GM21367 (cell line): ENCODE data around the gene ERAS.
"Not testable (repeated sequence)": the region's sequence is repeated elsewhere in the genome, so short reads cannot be mapped to it uniquely, and the experiment has no call there.

ENCODE experiments used
- ATAC-seq: cut with Tn5 transposase; IDR thresholded peaks from one replicate; pipeline ENCODE4 v1.9.1; 2021; ENCODE audit not compliant: unreplicated experiment

Gene ERAS

DNA sequence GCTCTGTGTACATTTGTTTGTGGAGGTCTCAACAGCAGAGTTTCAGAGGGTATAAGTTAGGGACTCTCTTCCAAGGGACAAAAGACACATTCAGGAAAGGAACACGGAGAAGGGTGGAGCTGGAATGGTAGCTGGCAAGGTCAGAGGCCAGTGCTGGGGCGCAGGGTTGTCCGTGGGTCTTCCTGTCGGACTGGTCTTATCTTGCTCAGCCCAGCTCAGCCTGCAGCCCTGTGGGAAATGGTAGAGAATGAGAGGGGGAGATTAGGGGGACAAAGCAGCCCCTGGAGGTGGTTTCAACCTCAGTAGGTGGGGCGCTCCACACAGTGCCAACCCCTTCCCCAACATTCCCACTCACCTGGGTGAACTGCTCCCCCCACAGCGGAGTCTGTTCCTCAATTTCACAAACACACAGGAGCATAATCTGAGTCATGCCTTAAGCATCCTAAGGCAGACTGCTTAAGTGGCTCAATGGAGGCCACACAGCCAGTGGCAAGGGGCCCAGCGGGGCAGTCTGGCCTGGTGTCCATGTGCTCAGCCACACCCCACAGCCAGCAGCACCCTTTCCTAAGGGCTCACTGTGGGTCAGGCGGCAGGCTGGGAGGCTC, 31.3 kb upstream of the ERAS start:
- no peak for ATAC-seq

DNA sequence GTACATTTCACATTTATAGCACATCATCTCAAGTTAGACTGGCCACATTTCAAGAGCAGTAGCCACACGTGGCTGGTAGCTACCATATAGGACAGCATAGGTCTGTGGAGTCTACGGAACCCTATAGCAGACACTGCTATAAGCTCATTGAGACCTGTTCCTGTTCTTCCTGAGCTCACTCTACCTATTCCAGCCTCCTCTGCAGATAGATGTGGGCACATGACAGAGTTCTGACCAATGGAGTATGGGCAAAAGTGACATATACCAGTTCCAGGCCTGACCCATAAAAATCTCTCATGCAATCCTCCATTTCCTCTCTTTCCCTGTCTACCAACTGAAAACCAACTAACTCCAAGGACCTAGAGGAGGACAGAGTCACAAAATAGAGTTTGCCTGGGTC, 28.0 kb upstream of the ERAS start:
- ATAC-seq, result no peak

DNA sequence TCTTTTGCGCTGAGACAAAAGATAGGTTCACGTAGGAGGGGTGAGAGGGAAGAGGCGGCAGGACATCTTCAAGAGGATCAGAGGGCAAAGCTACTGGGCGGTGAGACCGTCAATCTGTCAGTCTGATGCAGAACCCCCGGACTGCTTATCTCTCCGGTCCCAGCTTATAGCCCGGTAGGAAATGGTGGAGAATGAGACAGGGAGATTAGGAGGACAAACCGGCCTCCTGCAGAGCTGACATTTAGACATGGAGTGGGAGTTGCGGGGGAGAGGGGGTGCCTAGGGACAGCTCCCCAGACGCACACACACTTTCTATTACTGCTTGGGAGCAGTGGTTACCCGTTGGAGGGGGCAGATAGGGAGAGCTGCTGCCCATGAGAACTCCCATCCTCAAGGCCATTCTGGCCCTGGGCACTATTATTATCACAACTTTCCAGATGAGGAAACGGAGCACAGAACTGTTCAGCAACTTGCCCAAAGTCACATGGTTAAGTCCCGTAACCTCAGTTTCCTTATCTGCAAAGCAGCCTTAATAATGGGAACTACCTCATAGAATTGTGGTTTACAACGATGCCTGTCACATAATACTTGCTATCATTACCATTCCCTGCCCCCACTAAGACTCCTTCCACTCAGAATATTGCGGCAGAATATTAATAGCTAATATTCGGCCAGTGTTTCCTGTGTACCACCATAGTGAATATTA, 25.6 kb upstream of the ERAS start:
- no peak for ATAC-seq

DNA sequence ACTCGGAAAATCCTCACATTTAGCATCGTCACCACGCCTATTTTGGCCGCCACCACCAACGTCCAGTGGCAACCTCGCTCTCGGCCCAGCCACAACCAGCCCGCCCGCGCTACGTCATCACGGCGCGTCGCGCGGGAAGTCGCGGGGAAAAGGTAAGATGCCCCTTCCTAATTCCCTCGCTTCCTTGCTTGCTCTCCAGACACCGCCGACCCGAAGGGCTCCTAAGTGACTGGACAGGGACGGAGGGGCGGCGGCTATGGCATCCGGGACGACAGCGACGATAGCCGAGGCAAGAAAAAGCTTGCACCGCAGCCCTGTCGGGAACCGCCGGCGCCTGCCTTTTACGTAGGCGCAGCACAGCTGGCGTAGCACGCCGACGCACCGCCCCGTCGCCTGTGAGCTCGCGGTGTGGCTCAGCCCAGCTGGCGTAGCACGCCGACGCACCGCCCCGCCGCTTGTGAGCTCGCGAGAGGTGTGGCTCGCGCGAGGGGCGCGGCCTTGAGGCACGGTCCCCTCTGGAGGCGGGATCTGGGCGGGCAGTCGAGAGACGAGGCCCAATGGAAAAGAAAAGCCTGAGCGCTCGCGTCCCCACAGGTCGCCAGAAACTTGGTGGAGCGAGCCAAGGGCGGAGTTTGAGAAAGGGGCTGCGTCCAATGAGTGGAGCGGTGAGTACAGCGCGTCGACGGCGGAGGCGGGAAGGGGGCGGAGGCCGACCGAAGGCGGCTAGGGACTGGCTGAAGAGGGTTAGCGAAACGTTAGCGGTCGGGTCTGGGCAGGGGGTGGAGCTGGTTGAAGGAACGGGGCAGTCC, 24.8 kb upstream of the ERAS start, which contains the start of gene HDAC6:
Gene HDAC6, plus strand, starts transcription at position 788 of the 809 bp plus-strand sequence. CDS start 626 bp downstream, outside the sequence.
- peak; percentile 84 for ATAC-seq

DNA sequence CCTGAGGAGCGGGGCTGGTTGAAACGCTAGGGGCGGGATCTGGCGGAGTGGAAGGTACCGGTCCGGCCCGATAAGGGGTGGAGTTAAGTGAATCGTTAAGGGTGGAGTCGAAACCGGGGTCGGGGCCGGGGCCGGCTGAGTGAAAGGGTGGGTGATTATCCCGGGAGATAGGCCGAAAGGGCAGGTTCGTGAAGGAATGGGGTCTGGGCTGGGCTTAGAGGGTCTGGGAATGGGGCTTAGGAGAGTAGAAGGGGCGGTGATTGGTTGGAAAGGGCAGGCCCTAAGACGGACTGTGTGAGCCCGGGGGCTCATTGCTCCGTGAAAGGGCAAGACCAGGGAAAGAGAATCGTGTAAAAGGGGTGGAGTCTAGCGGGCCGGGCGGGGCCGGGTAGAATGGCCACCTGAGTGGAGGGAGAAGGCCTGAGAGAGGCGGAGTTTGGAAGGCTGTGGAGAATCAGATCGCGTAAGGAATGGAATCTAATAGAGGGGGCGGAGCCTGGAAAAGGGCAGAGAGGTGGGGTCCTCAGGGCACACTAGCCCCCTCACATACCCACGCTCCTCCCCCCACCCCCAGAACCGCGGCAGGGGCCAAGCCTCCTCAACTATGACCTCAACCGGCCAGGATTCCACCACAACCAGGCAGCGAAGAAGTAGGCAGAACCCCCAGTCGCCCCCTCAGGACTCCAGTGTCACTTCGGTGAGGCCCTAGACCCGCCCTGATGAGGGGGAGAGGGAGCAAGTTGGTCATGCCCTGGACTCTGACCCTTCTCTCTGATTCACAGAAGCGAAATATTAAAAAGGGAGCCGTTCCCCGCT, 24.0 kb upstream of the ERAS start:
- peak; percentile 37 for ATAC-seq

DNA sequence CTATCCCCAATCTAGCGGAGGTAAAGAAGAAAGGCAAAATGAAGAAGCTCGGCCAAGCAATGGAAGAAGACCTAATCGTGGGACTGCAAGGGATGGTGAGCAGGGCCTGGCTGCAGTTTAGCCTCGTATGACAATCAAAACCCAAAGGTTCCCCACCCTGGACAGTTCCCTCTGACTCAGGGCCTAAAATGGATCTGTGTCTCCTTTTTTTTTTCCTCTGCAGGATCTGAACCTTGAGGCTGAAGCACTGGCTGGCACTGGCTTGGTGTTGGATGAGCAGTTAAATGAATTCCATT, 23.5 kb upstream of the ERAS start:
- ATAC-seq, result no peak

DNA sequence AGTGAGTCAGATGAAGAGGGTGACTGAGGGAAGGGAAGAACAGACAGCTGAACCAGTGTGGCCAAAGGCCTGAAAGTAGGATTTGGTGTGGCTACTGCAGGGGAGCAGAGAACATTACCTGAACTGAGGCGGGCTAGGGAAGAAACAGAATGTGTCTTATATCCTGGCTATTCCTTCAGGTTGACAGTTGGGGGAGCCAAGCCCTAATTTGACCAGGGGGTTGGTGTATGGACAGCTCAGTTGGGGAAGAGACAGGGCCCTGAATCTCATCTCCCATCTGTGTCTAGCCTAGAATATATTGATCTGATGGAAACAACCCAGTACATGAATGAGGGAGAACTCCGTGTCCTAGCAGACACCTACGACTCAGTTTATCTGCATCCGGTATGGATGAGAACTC, 20.2 kb upstream of the ERAS start:
- ATAC-seq, result no peak

DNA sequence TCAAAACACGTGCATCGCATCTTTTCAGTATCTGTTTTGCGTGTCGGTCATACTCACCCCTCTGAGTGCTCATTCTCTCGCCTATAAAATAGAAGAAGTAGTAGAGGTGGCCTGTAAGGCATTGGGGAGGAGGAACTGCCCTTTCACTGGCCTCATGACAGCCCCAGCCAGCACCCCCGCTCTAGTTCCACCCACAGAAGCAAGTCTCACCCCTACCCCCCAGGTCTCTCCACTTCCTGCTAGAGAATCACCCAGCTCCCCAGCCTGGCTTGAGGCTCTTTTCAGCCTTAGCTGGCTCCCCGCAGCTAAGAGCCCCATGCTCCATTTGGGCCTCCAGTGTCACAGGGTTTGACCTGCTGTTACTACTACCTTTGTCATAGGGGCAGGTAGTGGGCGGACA, 12.7 kb upstream of the ERAS start:
- ATAC-seq, result no peak

DNA sequence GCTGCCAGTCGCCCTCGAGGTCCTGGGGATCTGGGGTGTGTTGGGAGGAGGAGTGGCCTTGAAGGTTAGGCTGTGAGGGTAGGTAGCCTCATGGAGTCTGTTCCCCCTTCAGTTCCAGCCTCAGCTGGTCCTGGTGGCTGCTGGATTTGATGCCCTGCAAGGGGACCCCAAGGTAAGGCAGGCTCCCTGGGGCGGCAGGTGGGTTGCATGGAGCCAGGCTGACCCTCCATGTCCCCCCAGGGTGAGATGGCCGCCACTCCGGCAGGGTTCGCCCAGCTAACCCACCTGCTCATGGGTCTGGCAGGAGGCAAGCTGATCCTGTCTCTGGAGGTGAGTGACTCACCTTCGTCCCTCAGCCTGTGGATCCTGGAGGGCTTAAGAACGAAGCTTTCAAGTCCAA, 11.6 kb upstream of the ERAS start:
- no peak for ATAC-seq

DNA sequence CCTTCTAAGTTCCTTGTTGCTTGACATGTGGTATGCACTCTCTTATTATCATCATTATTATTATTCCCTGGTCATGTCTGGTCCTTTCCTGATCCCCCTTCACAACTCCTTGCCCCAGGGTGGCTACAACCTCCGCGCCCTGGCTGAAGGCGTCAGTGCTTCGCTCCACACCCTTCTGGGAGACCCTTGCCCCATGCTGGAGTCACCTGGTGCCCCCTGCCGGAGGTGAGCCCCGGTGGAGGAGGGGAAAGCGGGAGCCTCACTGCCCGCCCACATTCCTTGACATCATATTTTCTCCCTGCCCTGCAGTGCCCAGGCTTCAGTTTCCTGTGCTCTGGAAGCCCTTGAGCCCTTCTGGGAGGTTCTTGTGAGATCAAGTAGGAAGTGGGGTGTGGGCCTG, 11.0 kb upstream of the ERAS start:
- no peak for ATAC-seq

DNA sequence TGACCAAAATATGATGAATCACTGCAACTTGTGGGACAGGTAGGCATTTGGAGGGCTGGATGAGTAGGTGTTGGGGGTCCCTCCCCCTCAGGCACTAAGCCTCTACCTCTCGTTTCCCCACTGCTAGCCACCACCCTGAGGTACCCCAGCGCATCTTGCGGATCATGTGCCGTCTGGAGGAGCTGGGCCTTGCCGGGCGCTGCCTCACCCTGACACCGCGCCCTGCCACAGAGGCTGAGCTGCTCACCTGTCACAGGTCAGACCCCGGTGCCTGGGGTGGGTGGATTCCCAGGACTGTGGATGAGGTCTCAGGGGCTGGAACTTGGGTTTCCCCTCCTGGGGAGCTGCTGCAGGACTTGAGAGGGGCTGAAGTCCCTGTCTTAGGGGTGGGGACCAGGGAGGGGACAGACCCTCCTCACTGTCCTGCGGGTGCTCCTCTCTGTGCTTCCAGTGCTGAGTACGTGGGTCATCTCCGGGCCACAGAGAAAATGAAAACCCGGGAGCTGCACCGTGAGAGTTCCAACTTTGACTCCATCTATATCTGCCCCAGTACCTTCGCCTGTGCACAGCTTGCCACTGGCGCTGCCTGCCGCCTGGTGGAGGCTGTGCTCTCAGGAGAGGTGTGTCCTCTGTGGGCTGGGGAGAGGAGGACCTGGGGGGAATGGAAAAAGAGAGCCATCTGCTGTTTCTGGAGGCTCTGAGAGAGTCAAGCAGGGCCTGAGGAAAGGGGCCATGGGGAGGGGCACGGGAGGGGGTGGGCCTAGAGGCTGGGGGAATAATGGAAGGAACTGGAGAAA, 10.1 kb upstream of the ERAS start:
- no peak for ATAC-seq

DNA sequence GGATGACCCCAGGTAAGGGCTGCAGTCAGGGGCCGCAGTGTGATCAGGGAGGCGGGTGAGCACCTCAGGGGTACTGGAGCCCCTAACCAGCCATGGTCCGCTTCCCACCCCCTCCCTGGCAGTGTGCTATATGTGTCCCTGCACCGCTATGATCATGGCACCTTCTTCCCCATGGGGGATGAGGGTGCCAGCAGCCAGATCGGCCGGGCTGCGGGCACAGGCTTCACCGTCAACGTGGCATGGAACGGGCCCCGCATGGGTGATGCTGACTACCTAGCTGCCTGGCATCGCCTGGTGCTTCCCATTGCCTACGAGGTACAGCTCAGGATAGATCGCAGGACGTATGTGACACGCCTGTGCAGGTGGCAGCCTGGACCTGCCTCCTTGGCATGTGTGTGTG, 8.2 kb upstream of the ERAS start:
- ATAC-seq, result no peak

DNA sequence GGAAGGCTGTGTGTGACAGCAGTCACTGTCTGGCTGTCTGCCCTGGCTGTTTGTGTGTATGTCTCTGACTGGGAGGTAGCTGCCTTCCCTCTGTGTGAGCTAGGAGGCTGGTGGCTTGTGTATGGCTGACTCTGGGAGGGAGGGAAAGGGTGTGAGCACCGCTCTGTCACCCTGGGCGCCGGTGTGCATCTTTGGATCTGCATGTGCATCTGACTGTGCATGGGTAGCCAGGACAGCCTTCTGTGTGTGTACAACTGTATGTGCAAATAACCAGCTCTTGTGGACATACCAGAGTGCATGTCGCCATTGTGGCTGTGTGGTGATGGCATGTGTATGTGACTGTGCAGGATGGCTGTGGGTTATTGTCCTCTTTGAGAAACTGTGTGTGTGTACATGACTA, 7.4 kb upstream of the ERAS start:
- ATAC-seq, result no peak

DNA sequence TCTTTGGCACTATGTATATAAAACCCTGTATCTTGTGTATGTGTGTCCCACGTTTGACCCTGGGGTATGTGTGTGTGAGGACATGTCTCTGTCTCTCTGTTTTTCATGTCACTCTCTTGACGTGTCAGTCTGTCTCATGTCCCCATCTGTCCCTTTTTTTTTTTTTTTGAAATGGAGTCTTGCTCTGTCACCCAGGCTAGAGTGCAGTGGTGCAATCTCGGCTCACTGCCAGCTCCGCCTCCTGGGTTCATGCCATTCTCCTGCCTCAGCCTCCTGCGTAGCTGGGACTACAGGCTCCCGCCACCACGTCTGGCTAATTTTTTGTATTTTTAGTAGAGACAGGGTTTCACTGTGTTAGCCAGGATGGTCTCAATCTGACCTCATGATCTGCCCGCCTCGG, 6.9 kb upstream of the ERAS start:
- ATAC-seq, result not testable (repeated sequence)

DNA sequence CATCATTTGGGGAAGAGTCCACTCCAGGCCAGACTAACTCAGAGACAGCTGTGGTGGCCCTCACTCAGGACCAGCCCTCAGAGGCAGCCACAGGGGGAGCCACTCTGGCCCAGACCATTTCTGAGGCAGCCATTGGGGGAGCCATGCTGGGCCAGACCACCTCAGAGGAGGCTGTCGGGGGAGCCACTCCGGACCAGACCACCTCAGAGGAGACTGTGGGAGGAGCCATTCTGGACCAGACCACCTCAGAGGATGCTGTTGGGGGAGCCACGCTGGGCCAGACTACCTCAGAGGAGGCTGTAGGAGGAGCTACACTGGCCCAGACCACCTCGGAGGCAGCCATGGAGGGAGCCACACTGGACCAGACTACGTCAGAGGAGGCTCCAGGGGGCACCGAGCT, 3.3 kb upstream of the ERAS start:
- ATAC-seq, result no peak

DNA sequence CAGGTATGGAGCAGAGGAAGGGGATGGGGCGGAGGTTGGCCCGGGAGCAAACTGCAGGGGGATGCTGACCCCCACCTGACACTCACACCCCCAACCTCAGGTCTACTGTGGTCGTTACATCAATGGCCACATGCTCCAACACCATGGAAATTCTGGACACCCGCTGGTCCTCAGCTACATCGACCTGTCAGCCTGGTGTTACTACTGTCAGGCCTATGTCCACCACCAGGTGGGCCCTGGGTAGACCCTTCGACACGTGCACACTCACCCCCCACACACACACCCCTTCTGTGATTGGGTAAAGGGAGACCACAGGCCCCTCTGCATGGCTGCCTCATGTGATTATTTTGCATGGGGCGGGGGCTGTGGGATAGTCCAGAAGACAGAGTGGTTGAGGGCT, 2.2 kb upstream of the ERAS start:
- no peak for ATAC-seq

DNA sequence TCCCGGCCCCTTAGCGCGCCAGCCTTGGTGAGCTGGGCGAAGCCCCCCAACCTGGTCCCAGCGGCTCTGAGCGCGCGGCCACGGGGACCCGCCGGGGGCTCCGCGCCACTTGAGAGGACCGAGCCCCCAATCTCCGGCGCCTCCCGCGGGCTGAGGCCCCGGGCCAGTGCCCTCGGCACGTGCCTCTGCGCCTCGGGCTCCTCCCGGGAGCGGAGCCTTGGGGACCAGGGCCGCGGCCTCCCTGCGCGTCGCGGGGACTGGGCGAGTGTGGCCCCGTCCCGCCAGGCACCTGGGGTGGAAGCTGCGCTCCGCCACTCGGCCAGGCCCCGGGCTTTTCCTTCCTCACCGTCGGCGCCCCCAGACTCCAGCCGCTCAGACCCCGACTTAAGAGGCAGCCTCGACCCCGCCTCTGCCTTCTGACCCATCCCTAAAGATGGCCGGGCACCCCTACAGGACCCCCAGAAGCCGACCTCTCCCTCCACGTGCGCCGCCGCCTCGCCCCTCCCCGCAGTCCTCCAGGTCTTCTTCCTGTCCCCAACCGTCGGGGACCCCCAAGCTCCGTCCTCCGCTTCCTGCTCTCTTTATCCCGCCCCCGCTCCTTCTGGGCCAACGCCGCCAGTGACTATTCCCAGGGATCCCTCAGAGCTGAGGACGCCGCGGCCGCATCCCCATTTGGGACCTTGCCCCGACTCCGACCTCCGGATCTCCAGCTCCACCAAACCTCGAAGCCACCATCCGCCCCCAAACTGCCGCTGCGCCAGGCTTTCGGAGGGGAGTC, 752 bp downstream of the ERAS start:
- ATAC-seq, result no peak

DNA sequence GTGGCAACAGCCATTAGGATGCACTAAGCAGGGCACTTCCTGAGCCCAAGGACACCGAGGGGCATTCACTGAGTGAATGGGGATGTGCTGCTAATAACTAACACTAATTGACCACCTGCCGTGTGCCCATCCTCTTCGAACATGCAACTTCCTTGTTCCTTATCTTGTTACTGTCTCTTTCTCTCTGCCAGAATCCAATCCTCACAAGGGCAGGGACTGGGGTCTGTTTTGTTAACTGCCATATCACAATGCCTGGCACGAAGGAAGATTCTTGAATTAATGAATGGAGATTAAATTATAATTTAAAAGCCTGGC, 1.3 kb downstream of the ERAS start:
- ATAC-seq, result no peak

DNA sequence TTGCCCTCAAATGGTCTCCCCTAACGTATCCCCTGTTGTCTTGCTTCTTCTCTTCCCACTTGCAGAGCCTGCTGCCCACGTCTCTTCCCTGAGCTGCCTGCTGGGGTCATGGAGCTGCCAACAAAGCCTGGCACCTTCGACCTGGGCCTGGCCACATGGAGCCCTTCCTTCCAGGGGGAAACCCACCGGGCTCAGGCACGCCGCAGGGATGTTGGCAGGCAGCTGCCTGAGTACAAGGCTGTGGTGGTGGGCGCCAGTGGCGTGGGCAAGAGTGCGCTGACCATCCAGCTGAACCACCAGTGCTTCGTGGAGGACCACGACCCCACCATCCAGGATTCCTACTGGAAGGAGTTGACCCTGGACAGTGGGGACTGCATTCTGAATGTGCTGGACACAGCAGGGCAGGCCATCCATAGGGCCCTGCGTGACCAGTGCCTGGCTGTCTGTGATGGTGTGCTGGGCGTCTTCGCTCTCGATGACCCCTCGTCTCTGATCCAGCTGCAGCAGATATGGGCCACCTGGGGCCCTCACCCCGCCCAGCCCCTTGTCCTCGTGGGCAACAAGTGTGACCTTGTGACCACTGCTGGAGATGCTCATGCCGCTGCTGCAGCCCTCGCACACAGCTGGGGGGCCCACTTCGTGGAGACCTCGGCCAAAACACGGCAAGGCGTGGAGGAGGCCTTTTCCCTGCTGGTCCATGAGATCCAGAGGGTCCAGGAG, 2.9 kb downstream of the ERAS start:
- ATAC-seq, result no peak
